Activated CD4-positive, alpha-beta T cell treated with anti-CD3 and anti-CD28 coated beads, Interleukin-2, amount 50 U/mL, for 48 hours (primary cell): Measurements from ENCODE around the gene CAVIN4.
A peak's percentile ranks its signal among the peaks of the same experiment; 100 is the strongest.

ENCODE experiments used
- DNase-seq, 2 experiments: peaks; one replicate each; pipeline ENCODE4 v3.0.0-alpha.2; 2020

The CAVIN4 gene

GRCh38 chr9:100591139-100591538 lies 13.3 kb downstream of the CAVIN4 start:
- no peak for DNase-seq

GRCh38 chr9:100591639-100592412 lies 13.9 kb downstream of the CAVIN4 start:
- DNase-seq, result no peak

GRCh38 chr9:100595391-100596199 lies 17.7 kb downstream of the CAVIN4 start:
- peak in 1 of 2 experiments; percentile 20 for DNase-seq

- DNase-seq, result no peak
These were observed 19.4 kb downstream of the CAVIN4 start for GRCh38 chr9:100597236-100597635.

- peak; percentile 81 to 85 for DNase-seq
These were observed 20.8 kb downstream of the CAVIN4 start for GRCh38 chr9:100598641-100599145.

- DNase-seq, result no peak
These were observed 22.7 kb downstream of the CAVIN4 start for GRCh38 chr9:100600521-100601079.

- peak; percentile 42 to 49 for DNase-seq
These were observed 23.3 kb downstream of the CAVIN4 start for GRCh38 chr9:100601216-100601615.

- no peak for DNase-seq
These were observed 24.5 kb downstream of the CAVIN4 start for GRCh38 chr9:100602342-100602801.

- no peak for DNase-seq
These were observed 27.5 kb downstream of the CAVIN4 start for GRCh38 chr9:100605405-100605804.

- no peak for DNase-seq
These were observed 41.3 kb downstream of the CAVIN4 start for GRCh38 chr9:100619194-100619593.

GRCh38 chr9:100619665-100620064 lies 41.8 kb downstream of the CAVIN4 start:
- no peak for DNase-seq

- DNase-seq, result no peak
These were observed 46.1 kb downstream of the CAVIN4 start for GRCh38 chr9:100623969-100624368.

GRCh38 chr9:100626949-100627348 lies 49.1 kb downstream of the CAVIN4 start:
- no peak for DNase-seq

- no peak for DNase-seq
These were observed 59.9 kb downstream of the CAVIN4 start for GRCh38 chr9:100637787-100638186.
